ENCODE data around the gene C19orf85.
"Not testable (repeated sequence)": the region's sequence is repeated elsewhere in the genome, so short reads cannot be mapped to it uniquely, and the experiment has no call there.

C19orf85 gene

DNA sequence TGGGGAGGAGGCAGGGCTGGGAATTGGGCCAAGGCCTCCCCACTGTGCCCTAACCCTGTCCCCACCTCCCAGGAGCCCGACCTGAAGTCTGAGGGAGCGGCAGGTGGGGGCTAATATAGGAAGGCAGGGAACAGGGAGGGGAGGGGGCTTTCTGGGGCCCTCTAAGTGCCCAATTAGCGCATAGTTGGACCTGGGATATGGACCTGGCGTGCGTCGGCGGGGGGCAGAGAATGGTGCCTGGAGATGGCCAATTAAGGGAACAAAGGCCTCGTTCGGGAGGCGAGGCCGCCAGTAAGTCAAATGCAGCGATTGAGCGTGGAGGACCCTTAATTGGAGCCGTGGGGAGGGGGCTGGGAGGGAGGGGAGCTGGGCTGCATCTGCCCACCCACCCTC lies at the start of gene C19orf85:
TSS of gene C19orf85 (minus strand) at position 90 of the 393 bp plus-strand sequence. CDS start 197 bp downstream, outside the sequence.
- no peak for DNase-seq

DNA sequence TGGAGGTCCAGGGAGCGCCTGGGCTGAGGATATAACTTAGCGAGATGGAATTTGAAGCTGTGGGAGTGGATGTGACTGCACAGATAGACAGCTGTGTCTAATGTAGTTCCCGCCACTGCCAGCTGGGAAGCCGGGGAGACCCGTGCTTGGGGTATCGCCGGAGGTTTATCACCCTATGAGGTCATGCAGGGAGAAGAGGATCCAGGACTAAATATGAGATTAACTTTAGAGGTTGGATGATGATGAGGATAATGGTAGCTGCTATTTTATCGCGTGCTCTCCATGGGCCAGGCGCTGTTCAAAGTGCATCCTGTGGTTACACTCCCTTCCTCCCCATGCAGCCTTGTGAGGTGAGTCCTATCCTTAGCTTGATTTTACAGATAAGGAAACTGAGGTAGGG lies 43.6 kb upstream of the C19orf85 start:
- DNase-seq = no peak

DNA sequence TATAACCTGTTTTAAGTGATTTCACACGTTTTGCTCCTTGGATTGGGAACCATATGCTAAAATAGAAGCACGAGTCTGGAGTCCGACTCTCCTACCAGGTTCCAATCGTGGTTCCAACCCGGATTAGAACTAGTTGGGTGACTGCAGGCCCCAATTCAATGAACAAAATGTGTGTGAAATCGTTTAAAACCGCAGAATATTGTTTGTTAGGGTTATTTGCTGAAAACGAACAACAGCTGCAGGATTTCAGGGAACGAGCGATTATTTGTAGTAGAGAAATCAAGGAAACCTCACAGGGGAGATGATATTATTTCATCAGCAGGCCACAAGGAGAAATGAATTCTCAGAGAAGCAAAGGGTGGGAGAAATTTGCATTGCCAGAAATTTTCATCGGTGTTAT lies 40.4 kb upstream of the C19orf85 start:
- DNase-seq = no peak

DNA sequence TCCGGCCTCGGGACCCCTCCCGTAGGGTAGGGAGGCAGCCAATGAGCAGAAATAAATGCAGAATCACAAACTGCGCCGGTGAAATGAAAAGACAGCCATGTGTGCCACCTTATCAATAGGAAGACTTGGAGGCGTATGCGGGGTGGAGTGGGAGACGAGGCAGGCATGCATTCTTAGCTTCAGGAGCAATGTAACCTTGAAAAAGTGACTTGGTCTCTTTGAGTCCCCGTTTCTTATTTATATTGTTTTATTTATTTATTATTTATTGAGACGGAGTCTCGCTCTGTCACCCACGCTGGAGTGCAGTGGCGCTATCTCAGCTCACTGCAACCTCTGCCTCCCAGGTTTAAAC lies 39.7 kb upstream of the C19orf85 start:
- DNase-seq = no peak

DNA sequence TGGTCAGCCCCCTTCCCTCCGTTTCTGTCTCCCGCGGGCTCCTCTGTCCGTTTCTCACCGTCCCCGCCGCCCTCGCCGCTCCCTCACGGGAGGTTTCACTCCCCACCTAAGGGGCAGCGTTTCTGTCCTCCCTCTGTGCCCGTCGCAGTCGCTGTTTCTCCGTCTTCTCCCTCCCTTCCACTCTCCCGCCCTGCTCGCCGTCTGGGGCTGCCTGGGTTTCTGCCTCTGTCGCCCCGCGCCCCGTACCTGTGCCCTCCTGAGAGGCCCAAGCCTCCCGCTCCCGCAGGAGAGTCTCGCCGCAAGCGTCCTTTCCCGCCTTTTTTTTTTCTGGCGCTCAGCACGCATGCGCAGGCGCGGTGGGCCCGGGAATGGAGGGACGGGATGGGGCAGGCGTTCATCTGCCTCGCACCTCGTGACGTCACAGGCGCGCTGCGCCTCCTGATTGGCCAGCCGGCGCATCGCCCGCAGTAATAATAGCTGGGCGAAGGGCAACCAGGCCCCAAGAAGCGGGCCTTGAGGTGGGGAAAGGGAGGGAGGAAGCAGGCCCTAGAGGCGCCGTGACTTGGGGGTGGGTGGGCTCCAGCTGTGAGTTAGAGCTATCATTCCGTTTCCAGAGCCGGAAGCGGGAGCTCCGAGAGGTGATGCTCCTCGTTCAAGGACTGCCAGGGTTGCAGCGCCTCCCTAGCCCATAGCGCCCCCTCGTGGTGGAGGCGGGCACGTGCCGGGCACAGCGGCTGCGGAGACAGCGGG lies 39.1 kb upstream of the C19orf85 start:
- DNase-seq = peak; percentile 92 to 93

DNA sequence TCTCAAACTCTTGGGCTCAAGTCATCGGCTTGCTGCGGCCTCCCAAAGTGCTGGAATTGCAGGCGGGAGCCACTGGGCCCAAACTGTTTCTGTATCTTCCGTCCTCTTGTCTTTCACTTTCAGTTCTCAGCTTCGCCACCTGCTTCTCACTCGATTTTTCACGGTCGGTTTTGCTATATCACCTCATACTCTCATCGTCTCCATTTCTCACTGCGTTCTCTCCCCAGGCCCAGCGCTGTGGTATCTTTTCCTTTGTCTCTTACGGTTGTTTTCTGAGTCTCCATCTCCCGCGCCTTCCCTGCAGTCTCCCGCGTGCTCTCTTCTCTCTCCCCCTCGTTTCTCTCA lies 38.6 kb upstream of the C19orf85 start:
- DNase-seq = no peak

DNA sequence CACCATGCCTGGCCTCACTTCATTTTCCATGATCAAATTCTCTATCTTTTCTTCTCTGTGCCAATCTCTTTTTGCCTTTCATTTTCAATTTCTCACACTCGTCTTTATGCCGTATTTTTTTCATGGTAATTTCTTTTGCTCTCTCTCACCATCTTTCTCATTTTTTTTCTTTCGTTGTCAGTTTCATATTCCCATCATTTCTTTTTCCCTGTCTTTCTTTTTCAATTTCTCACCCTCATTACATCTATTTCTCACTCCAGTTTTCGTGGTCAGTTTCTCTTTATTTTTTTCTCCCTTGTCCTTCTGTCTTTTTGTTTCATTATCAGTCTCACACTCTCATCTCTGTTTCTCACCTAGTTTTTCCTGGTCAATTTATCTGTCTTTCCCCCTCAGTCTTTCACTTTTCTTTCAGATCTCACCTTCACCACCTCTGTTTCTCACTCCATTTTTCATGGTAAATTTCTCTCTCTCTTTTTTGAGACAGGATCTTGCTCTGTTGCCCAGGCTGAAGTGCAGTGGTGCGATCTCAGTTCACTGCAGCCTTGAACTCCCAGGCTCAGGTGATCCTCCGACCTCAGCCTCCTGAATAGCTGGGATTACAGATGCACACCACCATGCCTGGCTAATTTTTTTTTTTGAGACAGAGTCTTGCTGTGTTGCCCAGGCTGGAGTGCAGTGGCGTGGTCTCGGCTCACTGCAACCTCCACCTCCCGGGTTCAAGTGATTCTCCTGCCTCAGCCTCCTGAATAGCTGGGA lies 37.8 kb upstream of the C19orf85 start:
- DNase-seq = no peak

DNA sequence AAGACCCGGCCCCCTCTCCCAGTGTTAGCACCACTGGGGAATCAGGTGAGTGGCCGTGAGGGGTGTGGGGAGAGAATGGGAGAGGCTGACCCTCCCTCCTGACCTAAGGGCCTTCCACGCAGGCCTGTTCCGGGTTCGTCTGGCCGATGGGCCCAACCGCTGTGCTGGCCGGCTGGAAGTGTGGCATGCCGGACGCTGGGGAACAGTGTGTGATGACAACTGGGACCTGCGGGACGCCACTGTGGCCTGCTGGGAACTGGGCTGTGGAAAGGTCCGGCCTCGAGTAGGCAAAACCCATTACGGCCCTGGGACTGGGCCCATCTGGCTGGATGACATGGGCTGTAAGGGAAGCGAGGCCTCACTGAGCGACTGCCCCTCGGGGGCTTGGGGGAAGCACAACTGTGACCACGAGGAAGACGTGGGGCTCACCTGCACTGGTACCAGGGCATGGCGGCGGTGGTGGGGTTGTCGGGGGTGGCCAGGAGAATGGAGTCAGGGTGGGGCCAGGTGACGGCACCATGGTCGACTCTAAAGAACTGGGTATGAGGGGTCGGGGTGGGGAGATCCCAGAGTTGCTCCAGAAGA lies 35.9 kb upstream of the C19orf85 start:
- DNase-seq = no peak

DNA sequence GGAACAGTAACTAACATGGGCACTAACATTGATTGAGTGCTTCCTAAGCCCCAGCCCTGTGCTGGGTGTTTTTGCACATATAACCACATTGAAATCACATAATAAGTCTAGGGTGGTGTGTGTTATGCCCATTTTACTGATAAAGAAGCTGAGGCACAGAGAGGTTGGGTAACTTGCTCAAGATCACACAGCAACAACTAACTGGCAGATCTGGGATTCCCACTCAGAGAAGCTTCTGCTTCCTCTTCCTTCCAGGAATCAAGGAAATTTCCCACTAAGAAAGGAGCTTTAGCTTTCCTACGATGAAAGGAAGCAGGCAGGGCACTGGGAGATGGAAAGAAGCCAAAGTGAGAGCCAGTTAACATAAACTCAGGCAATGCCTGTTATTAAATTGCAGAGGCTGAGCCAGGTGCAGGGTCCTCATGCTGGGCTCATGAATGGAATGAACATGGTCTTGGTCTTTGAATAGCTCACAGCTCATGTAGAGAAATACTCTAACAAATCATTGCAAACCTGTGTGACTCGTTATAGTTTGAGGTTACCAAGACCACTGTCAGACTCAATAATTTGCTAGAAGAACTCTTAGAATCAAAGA lies 33.8 kb upstream of the C19orf85 start:
- no peak for DNase-seq

DNA sequence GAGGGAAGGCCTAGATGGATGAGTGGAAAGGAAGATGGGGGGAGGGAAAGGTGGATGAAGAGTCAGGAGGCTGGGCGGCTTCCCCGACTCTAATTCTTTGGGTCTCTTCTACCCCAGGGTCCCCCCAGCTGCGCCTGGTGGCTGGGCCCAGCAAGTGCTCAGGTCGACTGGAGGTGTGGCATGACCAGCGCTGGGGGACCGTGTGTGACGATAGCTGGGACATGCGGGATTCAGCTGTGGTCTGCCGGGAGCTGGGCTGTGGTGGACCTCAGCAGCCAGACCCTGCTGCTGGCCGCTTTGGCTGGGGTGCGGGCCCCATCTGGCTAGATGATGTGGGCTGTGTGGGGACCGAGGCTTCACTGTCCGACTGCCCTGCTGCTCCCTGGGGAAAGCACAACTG lies 33.2 kb upstream of the C19orf85 start:
- no peak for DNase-seq

DNA sequence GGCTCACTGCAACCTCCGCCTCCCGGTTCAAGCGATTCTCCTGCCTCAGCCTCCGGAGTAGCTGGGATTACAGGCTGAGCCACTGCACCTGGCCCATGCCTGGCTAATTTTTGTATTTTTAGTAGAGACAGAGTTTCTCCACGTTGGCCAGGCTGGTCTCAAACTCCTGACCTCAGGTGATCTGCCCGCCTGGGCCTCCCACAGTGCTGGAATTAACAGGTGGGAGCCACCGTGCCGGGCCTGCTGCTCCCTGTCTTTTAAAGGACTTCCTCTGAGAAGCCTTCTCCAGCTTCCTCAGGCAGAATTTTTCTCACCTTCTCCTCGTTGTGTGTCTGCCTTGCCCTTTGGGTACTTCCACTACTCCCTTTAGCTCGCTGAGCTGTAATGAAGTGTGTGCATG lies 32.3 kb upstream of the C19orf85 start:
- not testable (repeated sequence) for DNase-seq

DNA sequence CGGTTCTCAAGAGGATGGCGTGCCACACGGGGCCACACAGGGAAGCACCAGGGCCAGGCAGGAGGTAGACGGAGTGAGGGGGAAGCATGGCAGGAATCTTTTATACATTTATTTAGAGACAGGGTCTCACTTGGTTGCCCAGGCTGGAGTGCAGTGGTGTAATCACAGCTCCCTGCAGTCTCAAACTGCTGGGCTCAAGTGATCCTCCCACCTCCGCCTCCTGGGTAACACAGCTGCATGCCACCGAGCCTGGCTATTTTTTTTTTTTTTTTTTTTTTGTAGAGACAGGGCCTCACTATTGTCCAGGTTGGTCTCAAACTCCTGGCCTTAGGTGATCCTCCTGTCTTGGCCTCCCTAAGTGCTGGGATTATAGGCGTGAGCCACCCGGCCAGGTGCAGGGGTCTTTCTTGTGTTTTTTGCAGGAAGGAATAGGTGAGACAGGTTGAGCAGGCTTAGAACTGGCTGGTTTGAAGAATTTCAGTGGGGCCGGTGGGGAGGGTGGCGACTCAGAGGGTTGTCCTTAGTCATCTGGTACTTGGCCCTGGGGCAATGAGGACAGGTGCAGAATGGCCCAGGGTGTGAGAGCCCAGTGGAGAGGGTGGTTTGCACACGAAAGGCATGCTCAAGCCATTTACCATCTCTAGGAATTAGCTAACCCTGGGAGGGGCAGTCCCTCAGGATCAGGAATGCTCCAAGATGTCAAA lies 31.2 kb upstream of the C19orf85 start:
- no peak for DNase-seq

DNA sequence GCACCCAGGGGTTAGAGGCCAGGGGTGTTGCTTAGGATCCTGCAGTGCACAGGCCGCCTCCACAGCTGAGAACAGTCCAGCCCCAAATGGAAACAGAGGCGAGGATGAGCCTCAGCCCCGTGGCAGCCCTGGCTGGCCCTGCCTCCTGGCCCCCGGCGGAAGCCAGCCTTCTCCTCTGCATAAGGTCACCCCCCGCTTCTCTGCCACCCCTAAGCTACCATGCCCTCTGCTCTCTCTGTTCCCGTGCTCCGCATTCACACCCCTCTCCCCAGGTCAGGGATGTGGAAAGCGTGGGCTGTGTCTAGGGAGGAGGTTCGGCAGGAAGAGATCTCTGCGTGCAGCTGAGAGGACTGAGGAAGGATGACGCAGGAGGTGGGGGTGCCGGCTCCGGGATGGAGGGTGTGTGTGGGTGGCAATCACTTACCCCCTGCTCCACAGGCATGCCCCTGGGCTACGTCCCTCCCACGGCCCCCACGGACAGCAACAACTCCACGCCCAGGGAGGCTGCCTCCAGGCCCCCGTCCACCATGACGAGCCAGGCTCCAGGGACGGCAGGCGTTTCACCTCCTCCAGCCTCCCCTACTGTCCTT lies 29.7 kb upstream of the C19orf85 start:
- no peak for DNase-seq

DNA sequence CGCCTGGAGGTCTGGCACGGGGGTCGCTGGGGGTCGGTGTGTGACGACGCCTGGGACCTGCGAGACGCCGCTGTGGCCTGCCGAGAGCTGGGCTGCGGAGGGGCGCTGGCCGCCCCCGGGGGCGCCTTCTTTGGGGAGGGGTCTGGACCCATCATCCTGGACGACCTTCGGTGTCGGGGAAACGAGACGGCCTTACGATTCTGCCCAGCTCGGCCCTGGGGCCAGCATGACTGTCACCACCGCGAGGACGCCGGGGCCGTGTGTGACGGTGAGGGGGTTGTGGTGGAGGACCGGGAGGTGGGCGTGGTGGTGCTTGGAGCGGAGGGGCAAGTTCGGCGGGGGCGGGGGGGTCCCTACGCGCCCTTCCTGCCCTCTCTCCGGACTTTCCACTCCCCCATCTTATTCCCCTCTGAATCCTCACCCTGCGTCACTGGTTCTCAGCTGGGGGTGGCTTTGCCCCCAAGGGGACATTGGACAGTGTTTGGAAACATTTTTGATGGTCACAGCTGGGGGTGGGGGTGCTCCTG lies 29.2 kb upstream of the C19orf85 start:
- no peak for DNase-seq

DNA sequence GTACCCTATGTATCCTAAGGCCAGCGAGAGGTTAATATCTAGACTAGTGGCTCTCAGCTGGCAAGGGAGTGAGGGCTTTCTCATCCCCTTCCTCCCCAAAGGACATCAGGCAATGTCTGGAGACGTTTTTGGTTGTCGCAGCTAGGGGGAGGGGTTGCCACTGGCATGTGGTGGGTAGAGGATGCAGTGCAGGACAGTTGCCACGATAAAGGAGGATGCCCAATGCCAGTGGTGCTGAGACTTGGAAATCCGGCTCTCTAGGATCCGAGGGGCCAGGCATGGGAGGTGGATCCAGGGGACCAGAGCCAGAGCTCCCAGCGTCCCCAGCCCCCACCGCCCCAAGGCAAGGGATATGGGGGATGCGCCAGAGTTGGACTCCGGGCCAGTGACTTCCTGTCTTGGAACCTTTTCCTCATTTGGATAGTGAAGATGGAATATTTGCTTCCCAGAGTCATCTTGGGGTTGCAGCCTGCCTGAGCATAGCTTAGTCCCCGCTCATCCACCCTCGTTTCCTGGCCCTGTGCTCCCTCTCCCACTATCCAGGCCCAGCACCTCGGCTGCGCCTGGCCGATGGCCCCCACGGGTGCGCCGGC lies 28.6 kb upstream of the C19orf85 start:
- no peak for DNase-seq

DNA sequence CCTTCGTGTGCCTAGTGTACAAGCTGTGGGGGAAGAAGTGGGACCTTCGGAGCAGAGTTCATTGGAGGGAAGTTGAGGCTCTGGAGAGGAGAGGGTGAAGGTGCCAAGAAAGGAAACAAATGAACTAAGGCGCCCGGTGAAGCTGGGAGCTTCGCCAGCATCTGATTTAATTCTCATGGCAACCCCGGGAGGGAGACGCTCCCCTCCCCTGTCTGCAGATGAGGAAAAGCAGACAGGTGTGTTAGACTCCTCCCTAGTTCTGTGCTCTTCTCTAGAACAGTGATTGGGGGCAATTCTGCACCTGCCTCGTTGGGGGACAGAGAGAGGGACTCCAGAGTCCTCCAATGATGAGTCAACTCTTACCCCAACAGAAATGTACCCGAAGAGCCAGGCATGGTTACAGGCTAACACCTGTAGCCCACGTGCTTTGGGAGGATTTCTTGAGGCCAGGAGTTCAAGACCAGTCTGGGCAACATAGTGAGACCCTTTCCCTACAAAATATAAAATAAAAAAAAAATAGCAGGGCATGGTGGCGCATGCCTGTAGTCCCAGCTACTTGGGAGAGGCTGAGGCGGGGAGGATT lies 27.9 kb upstream of the C19orf85 start:
- no peak for DNase-seq

DNA sequence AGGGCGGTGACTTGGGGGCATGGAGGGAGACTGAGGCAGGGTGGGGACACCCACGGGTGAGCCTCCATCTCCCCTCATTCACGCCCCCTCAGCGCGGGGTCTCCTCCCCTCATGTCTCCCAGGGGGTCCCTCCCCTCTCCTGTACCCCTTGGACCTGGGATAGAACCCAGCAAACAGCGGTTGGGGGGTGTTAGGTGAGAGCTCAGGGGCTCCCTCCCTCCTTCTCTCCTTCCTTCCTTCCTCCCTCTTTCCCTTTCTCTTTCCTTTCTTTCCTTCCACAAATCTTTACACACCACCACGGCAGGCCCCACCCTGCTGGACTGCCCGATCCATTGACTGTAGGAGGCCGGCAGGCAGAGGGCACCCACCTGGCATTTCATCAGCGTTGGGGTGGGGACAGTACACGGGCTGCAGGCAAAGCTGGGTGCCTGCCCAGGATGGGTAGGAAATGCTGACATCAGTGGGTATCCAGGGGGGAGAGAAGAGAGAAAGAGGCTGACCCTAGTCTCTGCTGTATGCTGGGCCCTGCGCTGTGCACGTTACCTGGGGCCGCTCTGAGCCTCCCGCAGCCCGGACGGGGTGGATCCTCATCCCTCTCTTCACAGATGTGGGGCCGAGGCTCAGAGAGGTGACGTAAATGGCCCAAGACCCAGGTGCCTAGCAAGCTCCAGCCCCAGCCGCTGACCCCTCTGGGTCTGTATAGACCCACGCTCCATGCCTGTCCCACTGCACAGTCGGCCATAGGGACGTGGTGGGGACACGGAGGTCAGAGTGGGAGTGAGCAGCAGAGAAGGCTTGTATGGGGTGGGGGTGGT lies 27.2 kb upstream of the C19orf85 start:
- DNase-seq = no peak

DNA sequence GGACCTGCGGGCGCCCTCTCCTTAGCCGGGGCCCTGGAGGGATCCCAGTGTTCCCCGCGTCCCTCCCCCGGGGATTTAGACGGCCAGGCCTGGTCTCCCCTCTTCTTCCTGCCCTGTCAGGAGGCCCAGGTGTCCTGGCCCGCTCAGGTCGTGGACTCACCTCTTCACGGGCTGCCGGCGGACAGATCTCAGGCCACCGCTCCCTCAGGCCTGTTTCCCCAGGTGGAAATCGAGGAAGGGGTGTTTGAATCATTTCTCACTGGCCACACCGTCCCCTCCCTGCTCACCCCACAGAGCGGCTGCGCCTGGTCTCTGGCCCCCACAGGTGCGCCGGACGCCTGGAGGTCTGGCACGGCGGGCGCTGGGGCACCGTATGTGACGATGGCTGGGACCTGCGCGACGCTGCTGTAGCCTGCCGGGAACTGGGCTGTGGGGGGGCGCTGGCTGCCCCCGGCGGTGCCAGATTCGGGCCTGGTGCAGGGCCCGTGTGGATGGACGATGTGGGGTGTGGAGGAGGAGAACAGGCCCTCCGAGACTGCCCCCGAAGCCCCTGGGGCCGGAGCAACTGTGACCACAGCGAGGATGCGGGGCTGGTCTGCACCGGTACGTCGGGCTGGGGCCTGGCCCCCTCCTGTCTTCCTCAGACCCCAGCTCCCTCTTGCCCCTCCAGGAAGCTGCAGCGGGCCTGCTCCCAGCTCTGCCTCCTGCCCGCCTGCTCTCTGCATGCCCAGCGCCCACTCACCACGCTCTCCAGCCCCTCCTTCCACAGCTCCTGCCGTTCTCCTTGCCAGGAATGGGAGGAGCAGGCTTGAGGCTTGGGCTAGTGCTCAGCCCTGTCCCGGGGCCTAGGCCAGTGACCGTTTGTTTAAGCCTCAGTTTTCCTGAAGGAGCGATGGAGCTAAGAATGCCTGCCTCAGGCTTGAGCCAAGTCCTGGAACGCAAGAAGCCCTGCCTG lies 26.2 kb upstream of the C19orf85 start:
- no peak for DNase-seq

DNA sequence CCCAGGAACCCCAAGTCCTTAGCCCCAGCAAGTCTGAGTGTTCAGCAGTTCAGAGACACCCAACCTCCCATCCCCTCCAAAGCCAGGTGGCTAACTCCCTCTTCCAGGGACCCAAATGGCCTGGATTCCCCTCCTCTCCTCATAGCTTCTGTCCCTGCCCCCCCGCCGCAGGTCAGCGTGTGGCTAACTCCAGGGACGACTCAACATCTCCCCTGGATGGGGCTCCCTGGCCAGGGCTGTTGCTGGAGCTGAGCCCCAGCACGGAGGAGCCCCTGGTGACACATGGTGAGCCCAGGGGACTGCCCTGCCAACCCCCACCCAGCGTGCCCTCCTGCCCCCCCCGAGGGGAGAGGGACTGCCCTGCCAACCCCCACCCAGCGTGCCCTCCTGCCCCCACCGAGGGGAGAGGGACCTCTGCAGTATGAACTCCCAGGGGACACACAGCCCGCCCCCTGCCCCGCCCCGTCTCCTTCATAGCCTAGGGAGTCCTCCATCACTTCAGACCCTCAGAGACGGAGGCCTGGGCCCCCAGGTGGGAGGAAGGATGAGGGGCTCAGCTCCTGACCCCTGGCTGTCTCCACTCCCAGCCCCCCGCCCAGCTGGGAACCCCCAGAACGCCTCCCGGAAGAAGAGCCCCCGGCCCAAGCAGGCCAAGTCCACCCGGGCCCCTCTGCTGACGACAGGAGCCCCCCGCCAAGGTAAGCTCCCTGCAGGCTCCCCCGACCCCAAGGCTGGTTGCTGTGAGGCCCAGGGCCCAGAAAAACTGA lies 25.3 kb upstream of the C19orf85 start:
- DNase-seq = no peak

All from CD4-positive, alpha-beta T cell treated with Interleukin-1 beta for 1 hour (primary cell).